A549 (cell line): Measurements from ENCODE around the gene ING3. TPM values are rescaled to one million over a fixed set of nuclear protein-coding genes. Genes with fewer than 3 reads are reported as not detected.

Source experiments
- ATAC-seq, 2 experiments: fragments of 200-7000 bp in 1 of 2; fragments of >200 bp in 1 of 2; cut with Nextera tagmentation in 1 of 2; cut with Tn5 transposase in 1 of 2; 3 replicates each; pipeline versions ENCODE4 v1.8.0 to v1.9.1; 2018 to 2020; ENCODE audit warnings: mild to moderate bottlenecking in 1 of 2, moderate library complexity in 1 of 2
- CTCF ChIA-PET: fragments of 300-600 bp; sonication (Branson Sonifier 250); formaldehyde crosslinking; extraction: SDS; loops from one replicate; lab custom pipeline; 2021; ENCODE audit warnings: antibody characterized with exemption, inconsistent platforms; lab: Yijun Ruan, JAX
- POLR2A ChIA-PET: fragments of 350-600 bp; formaldehyde crosslinking; extraction: SDS; loops from one replicate; lab custom pipeline; 2021; ENCODE audit warnings: antibody characterized with exemption, inconsistent platforms; lab: Yijun Ruan, JAX
- DNase-seq, 2 experiments: peaks; one replicate each; pipeline versions ENCODE4 v3.0.0 to v3.0.0-alpha.2; 2011 to 2016; ENCODE audit warnings: low read depth in 1 of 2, low spot score in 1 of 2
- FAIRE-seq: peaks from 2 replicates; lab custom pipeline; 2011; peaks lifted over from hg19 to GRCh38; lab: Jason Lieb, UNC
- H3K27ac ChIP-seq, 2 experiments: fragments of >200 bp; sonication (Bioruptor Twin); formaldehyde crosslinking; 3 replicates each; pipeline ENCODE4 v1.5.1; 2016 to 2017
- H3K4me1 ChIP-seq: fragments of >200 bp; sonication (Bioruptor Twin); formaldehyde crosslinking; 3 replicates; pipeline ENCODE4 v1.6.1; 2016
- H3K4me2 ChIP-seq: fragments of >200 bp; sonication (Bioruptor Twin); formaldehyde crosslinking; 3 replicates; pipeline ENCODE4 v1.6.1; 2016
- H3K4me3 ChIP-seq: fragments of >200 bp; sonication (Bioruptor Twin); formaldehyde crosslinking; 3 replicates; pipeline ENCODE4 v1.5.1; 2016
- H3K9me3 ChIP-seq: fragments of >200 bp; sonication (Bioruptor Twin); formaldehyde crosslinking; 3 replicates; pipeline ENCODE4 v1.6.1; 2016
- CBX8 ChIP-seq: fragments of 200-600 bp; sonication (generic); IDR thresholded peaks from 2 replicates; pipeline ENCODE4 v1.6.1; 2016
- ESRRA ChIP-seq: fragments of 150-350 bp; IDR thresholded peaks from 2 replicates; pipeline ENCODE4 v1.6.1; 2014; ENCODE audit warnings: mild to moderate bottlenecking, low read length, borderline replicate concordance
- FOSB ChIP-seq: fragments of 250-450 bp; sonication (Bioruptor Pico); IDR thresholded peaks from 2 replicates; pipeline ENCODE4 v1.5.0; 2020; ENCODE audit warnings: mild to moderate bottlenecking, moderate library complexity
- HOXB5 ChIP-seq: fragments of 250-450 bp; sonication (Bioruptor Pico); IDR thresholded peaks from 2 replicates; pipeline ENCODE4 v1.5.0; 2020; ENCODE audit warnings: mild to moderate bottlenecking, moderate library complexity
- JUN ChIP-seq, 2 experiments: fragments of >200 bp; sonication (Bioruptor Twin); formaldehyde crosslinking; IDR thresholded peaks; 2 replicates in 1 of 2; 3 replicates in 1 of 2; pipeline ENCODE4 v1.6.1; 2016 to 2017
- KDM1A ChIP-seq: fragments of 200-600 bp; sonication (generic); IDR thresholded peaks from 2 replicates; pipeline ENCODE4 v1.6.1; 2016; ENCODE audit warnings: low read depth, mild to moderate bottlenecking
- KDM5A ChIP-seq: fragments of 200-600 bp; sonication (generic); IDR thresholded peaks from 2 replicates; pipeline ENCODE4 v1.6.1; 2016; ENCODE audit warnings: antibody characterized with exemption, mild to moderate bottlenecking
- MAZ ChIP-seq: fragments of 150-350 bp; IDR thresholded peaks from 2 replicates; pipeline ENCODE4 v1.6.1; 2014; ENCODE audit warnings: antibody characterized with exemption, low read depth, low read length, borderline replicate concordance
- NPAS2 ChIP-seq: fragments of 250-450 bp; sonication (Bioruptor Pico); IDR thresholded peaks from 2 replicates; pipeline ENCODE4 v1.8.0; 2022; ENCODE audit warnings: mild to moderate bottlenecking, moderate library complexity, borderline replicate concordance
- NR3C1 ChIP-seq: fragments of >200 bp; sonication (Bioruptor Twin); formaldehyde crosslinking; IDR thresholded peaks from 3 replicates; pipeline ENCODE4 v1.6.1; 2017
- POLR2A ChIP-seq: IDR thresholded peaks from 2 replicates; pipeline ENCODE4 v1.6.1; 2012; ENCODE audit warnings: mild to moderate bottlenecking, low read length
- RCOR1 ChIP-seq: fragments of 150-350 bp; IDR thresholded peaks from 2 replicates; pipeline ENCODE4 v1.6.1; 2014; ENCODE audit warnings: antibody characterized with exemption, low read length, low read depth
- SMC3 ChIP-seq: fragments of >200 bp; sonication (Bioruptor Twin); formaldehyde crosslinking; IDR thresholded peaks from 3 replicates; pipeline ENCODE4 v1.6.1; 2018; ENCODE audit warnings: inconsistent platforms
- SREBF2 ChIP-seq: fragments of 450-650 bp; IDR thresholded peaks from 2 replicates; pipeline ENCODE4 v1.6.1; 2014; ENCODE audit warnings: mild to moderate bottlenecking, moderate library complexity
- TFCP2L1 ChIP-seq: fragments of 250-450 bp; sonication (Bioruptor Pico); IDR thresholded peaks from 2 replicates; pipeline ENCODE4 v1.5.0; 2021; ENCODE audit warnings: mild to moderate bottlenecking
- ZNF302 ChIP-seq: fragments of 250-450 bp; sonication (Bioruptor Pico); IDR thresholded peaks from 2 replicates; pipeline ENCODE4 v1.9.0; 2021; ENCODE audit warnings: inconsistent platforms, mild to moderate bottlenecking, moderate library complexity
- WGBS: methylation state at CpG from one replicate; pipeline ENCODE4 v1.1.6; 2017; ENCODE audit errors: missing lambda C conversion rate; 5-methylcytosine and 5-hydroxymethylcytosine counted together
- polyA plus RNA-seq, 4 experiments: library from polyadenylated mRNA; depleted of rRNA in 3 of 4; stranded (reverse); fragments of >200 nt; fragmentation: RNase III in 1 of 4; extraction: RNeasy Plus Mini Kit Qiagen cat#74134 plus additional on column Dnase treatment in 1 of 4; gene quantifications; 2 replicates in 3 of 4; 3 replicates in 1 of 4; pipeline ENCODE4 v1.2.3, GENCODE V29; 2011 to 2017
- TF ChIP-seq, protein P1 (sequence below): fragments of >200 bp; sonication (Bioruptor Twin); formaldehyde crosslinking; IDR thresholded peaks from 3 replicates; pipeline ENCODE4 v1.5.1; 2016
- TF ChIP-seq, protein P2 (sequence below): fragments of 150-350 bp; IDR thresholded peaks from 2 replicates; pipeline ENCODE4 v1.6.1; 2014; ENCODE audit warnings: low read depth, mild to moderate bottlenecking, low read length
- TF ChIP-seq, protein P3 (sequence below): IDR thresholded peaks from 2 replicates; pipeline ENCODE4 v1.6.1; 2012
- TF ChIP-seq, protein P4 (sequence below): IDR thresholded peaks from 2 replicates; pipeline ENCODE4 v1.6.1; 2012
- TF ChIP-seq, protein P5 (sequence below): fragments of >200 bp; sonication (Bioruptor Twin); formaldehyde crosslinking; IDR thresholded peaks from 2 replicates; pipeline ENCODE4 v1.6.1; 2016
- TF ChIP-seq, protein P6 (sequence below): fragments of 450-650 bp; IDR thresholded peaks from 2 replicates; pipeline ENCODE4 v1.6.1; 2014; ENCODE audit warnings: antibody characterized with exemption
- TF ChIP-seq, protein P7 (sequence below): IDR thresholded peaks from 2 replicates; pipeline ENCODE4 v1.6.1; 2012; ENCODE audit warnings: low read depth, borderline replicate concordance

The ING3 gene
- polyA plus RNA-seq, 2 of the 4 experiments (the other 2 are of a cell fraction): 5.6 to 11.3 TPM

DNA sequence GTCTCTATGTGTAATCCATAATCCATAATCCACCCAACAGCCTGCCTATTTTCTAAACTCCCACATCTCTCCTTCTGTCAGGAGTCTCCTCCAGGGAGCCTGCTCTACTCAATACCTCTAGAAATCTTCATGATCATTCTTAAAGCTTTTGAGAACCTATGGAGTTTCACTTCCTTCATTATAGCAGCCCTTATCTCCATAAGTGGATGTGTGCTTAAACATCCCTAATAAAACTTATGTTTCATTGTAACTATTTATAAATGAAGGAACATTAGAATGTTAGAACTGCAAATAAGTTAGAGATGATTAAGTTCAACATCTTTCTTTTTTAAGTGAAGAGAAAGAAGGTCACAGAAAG lies 46.4 kb downstream of the ING3 start:
- Histone ChIP-seq H3K9me3 (no peaks in the 10 kb centered on the region), H3K4me1 (no peaks in the 10 kb centered on the region), H3K27ac (no peak overlapping the region)
- no peak for DNase-seq
- ATAC-seq: no peak
- CTCF ChIA-PET: interaction anchor here (1.4 kb wide), 1 partner anchor 9 kb away, joined by 8 read pairs; the partner anchor contains the start of gene CPED1
- POLR2A ChIA-PET: no interaction called here
- TF ChIP-seq POLR2A: no peak
- TF ChIP-seq NPAS2 (CRISPR knock-in tag): no peak
- TF ChIP-seq ZNF302 (CRISPR knock-in tag): no peak
- TF ChIP-seq MAZ: no peak
- TF ChIP-seq SMC3: no peak
- TF ChIP-seq, protein P1, sequence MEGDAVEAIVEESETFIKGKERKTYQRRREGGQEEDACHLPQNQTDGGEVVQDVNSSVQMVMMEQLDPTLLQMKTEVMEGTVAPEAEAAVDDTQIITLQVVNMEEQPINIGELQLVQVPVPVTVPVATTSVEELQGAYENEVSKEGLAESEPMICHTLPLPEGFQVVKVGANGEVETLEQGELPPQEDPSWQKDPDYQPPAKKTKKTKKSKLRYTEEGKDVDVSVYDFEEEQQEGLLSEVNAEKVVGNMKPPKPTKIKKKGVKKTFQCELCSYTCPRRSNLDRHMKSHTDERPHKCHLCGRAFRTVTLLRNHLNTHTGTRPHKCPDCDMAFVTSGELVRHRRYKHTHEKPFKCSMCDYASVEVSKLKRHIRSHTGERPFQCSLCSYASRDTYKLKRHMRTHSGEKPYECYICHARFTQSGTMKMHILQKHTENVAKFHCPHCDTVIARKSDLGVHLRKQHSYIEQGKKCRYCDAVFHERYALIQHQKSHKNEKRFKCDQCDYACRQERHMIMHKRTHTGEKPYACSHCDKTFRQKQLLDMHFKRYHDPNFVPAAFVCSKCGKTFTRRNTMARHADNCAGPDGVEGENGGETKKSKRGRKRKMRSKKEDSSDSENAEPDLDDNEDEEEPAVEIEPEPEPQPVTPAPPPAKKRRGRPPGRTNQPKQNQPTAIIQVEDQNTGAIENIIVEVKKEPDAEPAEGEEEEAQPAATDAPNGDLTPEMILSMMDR: no peak
- no peak for TF ChIP-seq KDM1A
- no peak for TF ChIP-seq KDM5A
- TF ChIP-seq RCOR1: no peak
- no peak for TF ChIP-seq SREBF2
- TF ChIP-seq, protein P2, sequence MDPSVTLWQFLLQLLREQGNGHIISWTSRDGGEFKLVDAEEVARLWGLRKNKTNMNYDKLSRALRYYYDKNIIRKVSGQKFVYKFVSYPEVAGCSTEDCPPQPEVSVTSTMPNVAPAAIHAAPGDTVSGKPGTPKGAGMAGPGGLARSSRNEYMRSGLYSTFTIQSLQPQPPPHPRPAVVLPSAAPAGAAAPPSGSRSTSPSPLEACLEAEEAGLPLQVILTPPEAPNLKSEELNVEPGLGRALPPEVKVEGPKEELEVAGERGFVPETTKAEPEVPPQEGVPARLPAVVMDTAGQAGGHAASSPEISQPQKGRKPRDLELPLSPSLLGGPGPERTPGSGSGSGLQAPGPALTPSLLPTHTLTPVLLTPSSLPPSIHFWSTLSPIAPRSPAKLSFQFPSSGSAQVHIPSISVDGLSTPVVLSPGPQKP: no peak
- TF ChIP-seq, protein P3, sequence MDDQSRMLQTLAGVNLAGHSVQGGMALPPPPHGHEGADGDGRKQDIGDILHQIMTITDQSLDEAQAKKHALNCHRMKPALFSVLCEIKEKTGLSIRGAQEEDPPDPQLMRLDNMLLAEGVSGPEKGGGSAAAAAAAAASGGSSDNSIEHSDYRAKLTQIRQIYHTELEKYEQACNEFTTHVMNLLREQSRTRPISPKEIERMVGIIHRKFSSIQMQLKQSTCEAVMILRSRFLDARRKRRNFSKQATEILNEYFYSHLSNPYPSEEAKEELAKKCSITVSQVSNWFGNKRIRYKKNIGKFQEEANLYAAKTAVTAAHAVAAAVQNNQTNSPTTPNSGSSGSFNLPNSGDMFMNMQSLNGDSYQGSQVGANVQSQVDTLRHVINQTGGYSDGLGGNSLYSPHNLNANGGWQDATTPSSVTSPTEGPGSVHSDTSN: no peak
- TF ChIP-seq TFCP2L1 (CRISPR knock-in tag): no peak
- TF ChIP-seq, protein P4, sequence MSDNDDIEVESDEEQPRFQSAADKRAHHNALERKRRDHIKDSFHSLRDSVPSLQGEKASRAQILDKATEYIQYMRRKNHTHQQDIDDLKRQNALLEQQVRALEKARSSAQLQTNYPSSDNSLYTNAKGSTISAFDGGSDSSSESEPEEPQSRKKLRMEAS: no peak
- TF ChIP-seq JUN (IDR thresholded peaks at IDR 0.05): no peak
- TF ChIP-seq, all 56 proteins: peak for 0
- Histone ChIP-seq H3K4me2 (no peak overlapping the region), H3K4me3 (no peak overlapping the region)
- FAIRE-seq: no peak

DNA sequence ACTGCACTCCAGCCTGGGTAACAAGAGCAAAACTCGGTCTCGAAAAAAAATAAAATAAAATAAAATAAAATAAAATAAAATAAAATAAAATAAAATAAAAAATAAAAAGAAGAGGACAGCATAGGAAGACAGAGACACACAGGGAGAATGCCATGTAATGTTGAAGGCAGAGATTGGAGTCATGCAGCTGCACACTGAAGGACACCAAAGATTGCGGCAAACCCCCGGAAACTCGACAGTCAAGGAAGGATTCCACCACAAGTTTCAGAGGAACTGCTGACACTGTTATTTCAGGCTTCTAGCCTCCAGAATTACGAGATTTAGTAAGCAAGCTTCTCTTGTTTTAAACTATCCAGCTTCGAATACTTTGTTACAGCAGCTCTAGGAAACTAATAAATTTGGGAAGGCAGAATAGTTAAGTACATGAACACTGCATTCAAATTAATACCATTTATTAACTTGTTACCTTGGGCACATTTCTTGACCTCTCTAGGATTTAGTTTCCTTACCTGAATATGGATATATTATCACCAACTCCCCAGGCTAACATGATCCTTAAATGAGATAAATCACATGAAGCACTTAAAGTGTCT lies 47.4 kb downstream of the ING3 start:
- no peaks in the 10 kb centered on the region for H3K9me3 ChIP-seq
- no peak overlapping the region for H3K27ac ChIP-seq
- no peak overlapping the region for H3K4me3 ChIP-seq
- WGBS: 35% methylated on average over 7 of the region's 7 CpGs
- H3K4me1 ChIP-seq: no peaks in the 10 kb centered on the region
- no peak for FAIRE-seq
- ATAC-seq: no peak
- no peak overlapping the region for H3K4me2 ChIP-seq
- ChIA-PET CTCF (interaction anchor here (0.6 kb wide), 1 partner anchor 120 kb away, joined by 4 read pairs; no protein-coding TSS in a partner anchor), POLR2A (no interaction called here)
- no peak for DNase-seq
- TF ChIP-seq NR3C1 (no peak), FOSB (CRISPR knock-in tag) (no peak), ESRRA (no peak), HOXB5 (CRISPR knock-in tag) (no peak), ZNF302 (CRISPR knock-in tag) (no peak), CBX8 (no peak), SREBF2 (no peak), TFCP2L1 (CRISPR knock-in tag) (no peak), KDM1A (no peak)
- TF ChIP-seq, protein P5, sequence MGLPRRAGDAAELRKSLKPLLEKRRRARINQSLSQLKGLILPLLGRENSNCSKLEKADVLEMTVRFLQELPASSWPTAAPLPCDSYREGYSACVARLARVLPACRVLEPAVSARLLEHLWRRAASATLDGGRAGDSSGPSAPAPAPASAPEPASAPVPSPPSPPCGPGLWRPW: no peak
- TF ChIP-seq, protein P6, sequence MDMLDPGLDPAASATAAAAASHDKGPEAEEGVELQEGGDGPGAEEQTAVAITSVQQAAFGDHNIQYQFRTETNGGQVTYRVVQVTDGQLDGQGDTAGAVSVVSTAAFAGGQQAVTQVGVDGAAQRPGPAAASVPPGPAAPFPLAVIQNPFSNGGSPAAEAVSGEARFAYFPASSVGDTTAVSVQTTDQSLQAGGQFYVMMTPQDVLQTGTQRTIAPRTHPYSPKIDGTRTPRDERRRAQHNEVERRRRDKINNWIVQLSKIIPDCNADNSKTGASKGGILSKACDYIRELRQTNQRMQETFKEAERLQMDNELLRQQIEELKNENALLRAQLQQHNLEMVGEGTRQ: no peak
- TF ChIP-seq, protein P7, sequence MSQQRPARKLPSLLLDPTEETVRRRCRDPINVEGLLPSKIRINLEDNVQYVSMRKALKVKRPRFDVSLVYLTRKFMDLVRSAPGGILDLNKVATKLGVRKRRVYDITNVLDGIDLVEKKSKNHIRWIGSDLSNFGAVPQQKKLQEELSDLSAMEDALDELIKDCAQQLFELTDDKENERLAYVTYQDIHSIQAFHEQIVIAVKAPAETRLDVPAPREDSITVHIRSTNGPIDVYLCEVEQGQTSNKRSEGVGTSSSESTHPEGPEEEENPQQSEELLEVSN: no peak
- TF ChIP-seq, protein P1: no peak
